SJCRH30 (cell line): Measurements from ENCODE around the gene NPIPB8. TPM values are rescaled to one million over a fixed set of nuclear protein-coding genes. Genes with fewer than 3 reads are reported as not detected.
"Not testable (repeated sequence)": the region's sequence is repeated elsewhere in the genome, so short reads cannot be mapped to it uniquely, and the experiment has no call there.

Source experiments
- DNase-seq, 2 experiments: peaks; one replicate each; pipeline ENCODE4 v3.0.0-alpha.2; 2015 to 2020
- H3K27ac ChIP-seq: fragments of 250-450 bp; sonication (Bioruptor Pico); 2 replicates; pipeline ENCODE4 v1.5.1; 2020; ENCODE audit warnings: mild to moderate bottlenecking, moderate library complexity
- H3K27me3 ChIP-seq: fragments of 250-450 bp; sonication (Bioruptor Pico); 2 replicates; pipeline ENCODE4 v1.5.1; 2020; ENCODE audit warnings: mild to moderate bottlenecking, moderate library complexity
- H3K36me3 ChIP-seq: fragments of 250-450 bp; sonication (Bioruptor Pico); 2 replicates; pipeline ENCODE4 v1.5.1; 2020; ENCODE audit warnings: mild to moderate bottlenecking, moderate library complexity
- H3K4me1 ChIP-seq: fragments of 250-450 bp; sonication (Bioruptor Pico); 2 replicates; pipeline ENCODE4 v1.5.1; 2020; ENCODE audit warnings: mild to moderate bottlenecking, moderate library complexity
- H3K4me3 ChIP-seq: fragments of 250-450 bp; sonication (Bioruptor Pico); 2 replicates; pipeline ENCODE4 v1.5.1; 2020; ENCODE audit warnings: mild to moderate bottlenecking, moderate library complexity
- H3K9me3 ChIP-seq: fragments of 250-450 bp; sonication (Bioruptor Pico); replicated peaks from 2 replicates; pipeline ENCODE4 v1.5.1; 2020; ENCODE audit warnings: mild to moderate bottlenecking, moderate library complexity
- total RNA-seq: library from RNA; depleted of rRNA; stranded (reverse); fragments of >200 nt; shearing (Covaris generic); gene quantifications from 2 replicates; pipeline ENCODE4 v1.2.3, GENCODE V29; 2014; rRNA removed

The NPIPB8 gene
- not detected in 2 replicates for total RNA-seq

- DNase-seq, H3K27me3 ChIP-seq, H3K36me3 ChIP-seq, H3K4me1 ChIP-seq, H3K27ac ChIP-seq, H3K9me3 ChIP-seq, H3K4me3 ChIP-seq: not testable (repeated sequence)
Measured at GRCh38 chr16:28637765-28638164, at the start of gene NPIPB8. Gene NPIPB8 (plus strand): TSS chr16:28638065. CDS start chr16:28638361, 296 bp downstream.

DNA sequence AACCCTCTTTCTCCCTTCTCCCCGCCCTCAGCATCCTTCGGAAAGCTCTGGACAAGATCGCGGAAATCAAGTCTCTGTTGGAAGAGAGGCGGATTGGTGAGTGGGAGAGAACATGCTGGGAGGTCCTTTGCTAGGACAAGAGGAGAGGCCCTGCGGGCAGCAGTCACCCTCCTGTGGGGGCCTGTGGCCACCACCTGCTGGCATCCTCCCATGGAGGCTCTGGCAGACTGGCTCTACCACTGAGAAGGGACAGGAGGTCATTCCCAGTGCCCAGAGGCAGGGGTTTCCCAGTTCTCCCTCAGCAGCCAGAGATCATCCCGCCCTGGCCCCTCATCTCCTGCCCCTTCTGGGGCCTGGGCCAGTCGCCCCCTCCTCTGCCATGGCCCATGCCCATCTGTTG, 48.8 kb upstream of the NPIPB8 start:
- Histone ChIP-seq H3K27me3 (no peaks in the 10 kb centered on the region), H3K36me3 (no peaks in the 10 kb centered on the region), H3K9me3 (no peaks in the 10 kb centered on the region), H3K4me1 (no peaks in the 10 kb centered on the region), H3K27ac (no peak overlapping the region), H3K4me3 (no peak overlapping the region)
- DNase-seq = no peak

DNA sequence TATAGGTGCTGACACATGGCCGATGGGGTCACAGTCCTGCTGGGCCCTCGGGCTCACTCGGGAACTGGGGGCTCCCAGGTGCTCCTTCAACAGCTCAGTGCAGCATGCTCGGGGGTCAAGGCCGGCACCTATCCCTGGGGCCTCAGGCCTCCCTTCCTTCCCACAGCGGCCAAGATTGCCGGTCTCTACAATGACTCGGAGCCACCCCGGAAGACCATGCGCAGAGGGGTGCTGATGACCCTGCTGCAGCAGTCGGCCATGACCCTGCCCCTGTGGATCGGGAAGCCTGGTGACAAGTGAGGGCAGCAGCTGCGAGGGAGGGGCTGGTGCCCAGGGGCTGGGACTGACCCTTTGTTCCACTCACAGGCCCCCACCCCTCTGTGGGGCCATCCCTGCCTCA, 47.9 kb upstream of the NPIPB8 start:
- Histone ChIP-seq H3K4me1 (no peaks in the 10 kb centered on the region), H3K27me3 (no peaks in the 10 kb centered on the region), H3K4me3 (no peak overlapping the region), H3K9me3 (no peaks in the 10 kb centered on the region), H3K36me3 (no peaks in the 10 kb centered on the region), H3K27ac (no peak overlapping the region)
- DNase-seq = no peak

DNA sequence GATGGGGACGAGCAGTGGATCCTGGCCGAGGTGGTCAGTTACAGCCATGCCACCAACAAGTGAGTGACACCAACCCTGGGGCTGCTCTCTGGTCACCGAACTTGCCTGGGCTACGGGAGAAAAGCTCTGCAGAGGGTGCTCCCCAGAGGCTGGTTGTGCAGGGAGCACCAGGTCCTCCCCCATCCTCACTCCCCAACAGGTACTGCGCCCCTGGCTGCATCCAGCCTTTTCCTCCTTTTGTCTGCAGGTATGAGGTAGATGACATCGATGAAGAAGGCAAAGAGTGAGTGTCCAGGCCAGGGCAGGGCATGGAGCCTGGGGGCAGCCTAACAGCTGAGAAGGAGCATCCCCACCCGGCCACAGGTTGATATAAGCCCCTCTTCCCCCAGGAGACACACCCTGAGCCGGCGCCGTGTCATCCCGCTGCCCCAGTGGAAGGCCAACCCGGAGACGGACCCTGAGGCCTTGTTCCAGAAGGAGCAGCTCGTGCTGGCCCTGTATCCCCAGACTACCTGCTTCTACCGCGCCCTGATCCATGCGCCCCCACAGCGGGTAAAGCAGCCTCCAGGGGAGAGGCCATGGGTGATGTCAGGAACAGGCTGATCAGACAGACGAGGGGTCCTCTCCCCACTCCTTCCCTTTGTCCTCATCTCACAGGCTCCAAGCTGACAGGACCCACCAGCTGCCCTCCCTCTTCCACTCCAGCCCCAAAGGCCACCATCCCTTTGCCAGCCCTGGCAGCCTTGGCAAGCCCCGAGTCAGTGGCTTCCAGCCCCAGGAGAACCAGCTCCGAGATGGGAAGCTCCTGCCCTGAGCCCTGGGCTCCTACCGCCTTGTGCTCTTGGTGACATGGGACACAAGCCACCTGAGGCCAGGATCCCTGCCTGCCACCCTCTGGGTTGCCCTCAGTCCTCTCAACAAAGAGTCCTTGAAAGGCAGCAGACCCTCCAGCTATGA, 47.2 kb upstream of the NPIPB8 start:
- Histone ChIP-seq H3K4me1 (no peaks in the 10 kb centered on the region), H3K4me3 (no peak overlapping the region), H3K27me3 (no peaks in the 10 kb centered on the region), H3K36me3 (no peaks in the 10 kb centered on the region), H3K27ac (no peak overlapping the region), H3K9me3 (no peaks in the 10 kb centered on the region)
- no peak for DNase-seq

DNA sequence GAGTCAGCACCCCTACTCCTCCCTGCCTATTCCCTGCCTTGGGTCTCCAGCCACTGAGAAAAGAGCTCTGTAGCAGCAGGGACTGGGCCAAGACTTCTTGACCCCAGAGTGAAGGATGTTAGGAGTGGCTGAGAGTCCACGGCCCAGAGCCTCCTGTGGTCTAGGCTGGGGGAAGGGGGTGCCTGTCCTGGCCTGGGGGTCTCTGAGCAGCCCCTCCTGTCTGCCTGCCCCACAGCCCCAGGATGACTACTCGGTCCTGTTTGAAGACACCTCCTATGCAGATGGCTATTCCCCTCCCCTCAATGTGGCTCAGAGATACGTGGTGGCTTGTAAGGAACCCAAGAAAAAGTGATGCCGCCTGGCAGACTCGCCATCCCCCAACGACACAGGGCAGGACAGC, 46.5 kb upstream of the NPIPB8 start:
- Histone ChIP-seq H3K4me3 (no peak overlapping the region), H3K27me3 (no peaks in the 10 kb centered on the region), H3K36me3 (no peaks in the 10 kb centered on the region), H3K4me1 (no peaks in the 10 kb centered on the region), H3K27ac (no peak overlapping the region), H3K9me3 (no peaks in the 10 kb centered on the region)
- no peak for DNase-seq

GRCh38 chr16:28592511-28592910, 45.4 kb upstream of the NPIPB8 start:
- no peak overlapping the region for H3K4me3 ChIP-seq
- H3K27me3 ChIP-seq = no peaks in the 10 kb centered on the region

GRCh38 chr16:28592979-28593553, 44.8 kb upstream of the NPIPB8 start:
- no peak for DNase-seq

More at GRCh38 chr16:28592511-28592910, 45.4 kb upstream of the NPIPB8 start:
- Histone ChIP-seq H3K9me3 (no peaks in the 10 kb centered on the region), H3K4me1 (no peaks in the 10 kb centered on the region), H3K36me3 (no peaks in the 10 kb centered on the region), H3K27ac (no peak overlapping the region)
- no peak for DNase-seq

GRCh38 chr16:28595451-28595850, 42.4 kb upstream of the NPIPB8 start:
- not testable (repeated sequence) for H3K4me3 ChIP-seq, H3K9me3 ChIP-seq, H3K27me3 ChIP-seq, H3K27ac ChIP-seq, H3K4me1 ChIP-seq, DNase-seq, H3K36me3 ChIP-seq

More at GRCh38 chr16:28592979-28593553, 44.8 kb upstream of the NPIPB8 start:
- no peaks in the 10 kb centered on the region for H3K27me3 ChIP-seq
- H3K4me3 ChIP-seq = no peak overlapping the region
- no peak overlapping the region for H3K27ac ChIP-seq
- H3K4me1 ChIP-seq = no peaks in the 10 kb centered on the region
- H3K36me3 ChIP-seq = no peaks in the 10 kb centered on the region
- H3K9me3 ChIP-seq = no peaks in the 10 kb centered on the region

DNA sequence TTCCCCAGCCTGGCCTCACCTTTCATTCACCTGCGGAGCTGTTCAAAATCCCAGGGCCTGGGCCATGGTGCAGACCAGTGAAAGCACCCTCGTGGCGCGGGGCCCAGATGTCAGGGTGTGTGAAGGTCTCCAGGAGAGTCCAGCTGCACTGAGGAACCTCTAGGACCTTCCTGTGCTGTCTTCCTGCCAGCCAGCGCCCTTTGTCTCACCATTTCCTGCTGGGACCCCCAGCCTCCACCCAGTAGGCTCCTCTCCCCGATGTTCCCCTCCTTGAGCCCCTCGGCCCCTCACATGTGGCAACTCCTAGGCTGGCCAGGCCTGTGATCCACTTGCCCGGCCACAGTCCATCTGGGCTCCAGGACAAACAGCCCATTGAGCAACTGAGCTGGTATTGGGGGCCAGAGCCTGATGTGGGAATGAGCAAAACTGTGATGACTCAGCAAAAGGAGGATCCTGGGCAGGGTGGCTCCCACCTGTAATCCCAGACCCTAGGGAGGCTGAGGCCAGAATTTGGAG, 41.7 kb upstream of the NPIPB8 start:
- H3K4me1 ChIP-seq = no peaks in the 10 kb centered on the region
- no peak overlapping the region for H3K27ac ChIP-seq
- no peaks in the 10 kb centered on the region for H3K27me3 ChIP-seq
- H3K9me3 ChIP-seq = no peaks in the 10 kb centered on the region
- H3K36me3 ChIP-seq = no peaks in the 10 kb centered on the region
- no peak for DNase-seq
- no peak overlapping the region for H3K4me3 ChIP-seq

- DNase-seq = no peak
- no peaks in the 10 kb centered on the region for H3K4me1 ChIP-seq
- no peaks in the 10 kb centered on the region for H3K36me3 ChIP-seq
- H3K9me3 ChIP-seq = no peaks in the 10 kb centered on the region
- no peak within 1 kb of the TSS for H3K27ac ChIP-seq
- H3K27me3 ChIP-seq = no peaks in the 10 kb centered on the region
- H3K4me3 ChIP-seq = no peak within 1 kb of the TSS
Measured at GRCh38 chr16:28596840-28597691, 40.8 kb upstream of the NPIPB8 start, which contains the start of gene SULT1A2. Gene SULT1A2 (minus strand): TSS chr16:28597050. CDS start chr16:28595930, 1,120 bp downstream.

GRCh38 chr16:28597692-28598261, 40.1 kb upstream of the NPIPB8 start:
- H3K27me3 ChIP-seq = no peaks in the 10 kb centered on the region
- H3K9me3 ChIP-seq = no peaks in the 10 kb centered on the region
- H3K36me3 ChIP-seq = no peaks in the 10 kb centered on the region
- H3K4me3 ChIP-seq = no peak overlapping the region
- H3K27ac ChIP-seq = no peak overlapping the region
- DNase-seq = no peak
- no peaks in the 10 kb centered on the region for H3K4me1 ChIP-seq

DNA sequence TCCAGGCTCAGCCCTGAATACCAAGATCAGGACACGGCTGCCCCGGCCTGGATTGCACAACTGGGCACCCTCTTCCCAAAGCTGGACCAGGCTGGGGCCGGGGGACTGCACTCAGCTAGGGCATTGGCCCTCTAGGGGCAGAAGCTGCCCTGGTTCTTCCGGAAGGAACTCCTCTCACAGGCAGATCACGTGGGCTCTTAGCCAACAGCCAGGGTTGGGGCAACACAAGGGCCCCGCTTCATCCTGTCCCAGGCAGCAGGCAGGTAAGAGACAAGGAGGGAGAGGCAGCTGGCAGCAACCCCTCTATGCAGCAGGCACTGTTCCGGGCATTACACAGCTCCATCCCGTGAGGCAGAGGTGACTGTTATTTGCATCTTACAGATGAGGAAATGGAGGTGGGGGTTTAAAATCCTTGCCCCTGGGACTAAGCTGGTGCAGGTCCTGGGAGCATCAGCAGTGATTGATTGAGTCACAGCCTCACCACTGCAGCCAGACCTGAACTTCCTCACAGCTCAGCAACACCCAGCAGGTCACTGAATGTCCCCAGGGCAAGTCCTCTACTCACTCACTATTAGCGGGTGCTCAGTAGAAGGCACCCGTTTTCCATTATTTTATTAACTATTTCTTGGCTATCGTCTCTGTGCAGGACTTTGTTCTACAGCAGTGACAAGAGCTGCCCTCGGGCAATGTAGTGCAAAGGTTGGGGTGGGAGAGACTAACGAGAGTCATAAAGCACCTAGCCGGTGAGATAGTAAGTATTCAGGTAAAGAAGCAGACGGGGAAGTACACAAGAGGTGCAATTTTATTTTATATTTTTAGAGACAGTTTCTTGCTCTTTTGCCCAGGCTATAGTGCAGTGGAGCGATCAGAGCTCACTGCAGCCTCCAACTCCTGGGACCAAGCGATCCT, 38.2 kb upstream of the NPIPB8 start:
- not testable (repeated sequence) for H3K36me3 ChIP-seq, H3K4me1 ChIP-seq, H3K9me3 ChIP-seq, H3K4me3 ChIP-seq, DNase-seq, H3K27me3 ChIP-seq, H3K27ac ChIP-seq

GRCh38 chr16:28600965-28601364, 36.9 kb upstream of the NPIPB8 start:
- not testable (repeated sequence) for DNase-seq, H3K9me3 ChIP-seq, H3K27ac ChIP-seq, H3K36me3 ChIP-seq, H3K27me3 ChIP-seq, H3K4me3 ChIP-seq, H3K4me1 ChIP-seq
